ENCODE measurements around the gene MIX23. TPM values are rescaled to one million over a fixed set of nuclear protein-coding genes. Genes with fewer than 3 reads are reported as not detected.

Gene MIX23
- total and polyA plus RNA-seq, 2 of the 4 experiments (the other 2 are of a cell fraction): 10.0 to 26.7 TPM

DNA sequence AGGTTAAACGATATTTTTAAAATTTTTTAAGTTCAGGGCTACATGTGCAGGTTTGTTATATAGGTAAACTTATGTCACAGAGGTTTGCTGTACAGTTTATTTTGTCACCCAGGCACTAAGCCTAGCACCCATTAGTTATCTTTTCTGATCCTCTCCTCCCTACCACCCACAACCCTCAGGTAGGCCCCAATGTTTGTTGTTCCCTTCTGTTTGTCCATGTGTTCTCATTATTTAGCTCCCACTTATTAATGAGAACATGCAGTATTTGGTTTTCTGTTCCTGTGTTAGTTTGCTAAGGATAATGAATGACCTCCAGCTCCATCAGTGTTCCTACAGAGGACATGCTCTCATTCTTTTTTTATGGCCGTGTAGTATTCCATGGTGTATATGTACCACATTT, 15.9 kb upstream of the MIX23 start:
- TF ChIP-seq NFE2L2 (IDR thresholded peaks at IDR 0.05; ENCODE audit: low read depth, low read length) (no peak), MAZ (IDR thresholded peaks at IDR 0.05; ENCODE audit: borderline replicate concordance, low read depth, low read length) (no peak), MXI1 (IDR thresholded peaks at IDR 0.05; ENCODE audit: borderline replicate concordance, low read depth, low read length) (no peak), MAFK (IDR thresholded peaks at IDR 0.05; ENCODE audit: low read depth, low read length) (no peak), BHLHE40 (IDR thresholded peaks at IDR 0.05; ENCODE audit: low read depth, low read length) (no peak), RFX5 (IDR thresholded peaks at IDR 0.05; ENCODE audit: low read depth, low read length) (no peak), CEBPB (IDR thresholded peaks at IDR 0.05; ENCODE audit: low read depth, low read length) (no peak), RAD21 (IDR thresholded peaks at IDR 0.05; ENCODE audit: low read length) (no peak), RCOR1 (IDR thresholded peaks at IDR 0.05; ENCODE audit: insufficient replicate concordance, low read length) (no peak), CHD1 (IDR thresholded peaks at IDR 0.05; ENCODE audit: low read depth, low read length) (no peak), SMC3 (IDR thresholded peaks at IDR 0.05; ENCODE audit: low read depth, low read length) (no peak)
- TF ChIP-seq, protein P1, sequence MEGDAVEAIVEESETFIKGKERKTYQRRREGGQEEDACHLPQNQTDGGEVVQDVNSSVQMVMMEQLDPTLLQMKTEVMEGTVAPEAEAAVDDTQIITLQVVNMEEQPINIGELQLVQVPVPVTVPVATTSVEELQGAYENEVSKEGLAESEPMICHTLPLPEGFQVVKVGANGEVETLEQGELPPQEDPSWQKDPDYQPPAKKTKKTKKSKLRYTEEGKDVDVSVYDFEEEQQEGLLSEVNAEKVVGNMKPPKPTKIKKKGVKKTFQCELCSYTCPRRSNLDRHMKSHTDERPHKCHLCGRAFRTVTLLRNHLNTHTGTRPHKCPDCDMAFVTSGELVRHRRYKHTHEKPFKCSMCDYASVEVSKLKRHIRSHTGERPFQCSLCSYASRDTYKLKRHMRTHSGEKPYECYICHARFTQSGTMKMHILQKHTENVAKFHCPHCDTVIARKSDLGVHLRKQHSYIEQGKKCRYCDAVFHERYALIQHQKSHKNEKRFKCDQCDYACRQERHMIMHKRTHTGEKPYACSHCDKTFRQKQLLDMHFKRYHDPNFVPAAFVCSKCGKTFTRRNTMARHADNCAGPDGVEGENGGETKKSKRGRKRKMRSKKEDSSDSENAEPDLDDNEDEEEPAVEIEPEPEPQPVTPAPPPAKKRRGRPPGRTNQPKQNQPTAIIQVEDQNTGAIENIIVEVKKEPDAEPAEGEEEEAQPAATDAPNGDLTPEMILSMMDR (conservative IDR thresholded peaks at IDR 0.05; ENCODE audit: low read depth, low read length): no peak
- TF ChIP-seq, protein P2, sequence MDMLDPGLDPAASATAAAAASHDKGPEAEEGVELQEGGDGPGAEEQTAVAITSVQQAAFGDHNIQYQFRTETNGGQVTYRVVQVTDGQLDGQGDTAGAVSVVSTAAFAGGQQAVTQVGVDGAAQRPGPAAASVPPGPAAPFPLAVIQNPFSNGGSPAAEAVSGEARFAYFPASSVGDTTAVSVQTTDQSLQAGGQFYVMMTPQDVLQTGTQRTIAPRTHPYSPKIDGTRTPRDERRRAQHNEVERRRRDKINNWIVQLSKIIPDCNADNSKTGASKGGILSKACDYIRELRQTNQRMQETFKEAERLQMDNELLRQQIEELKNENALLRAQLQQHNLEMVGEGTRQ (IDR thresholded peaks at IDR 0.05; ENCODE audit: low read depth, low read length): no peak
- TF ChIP-seq, protein P3, sequence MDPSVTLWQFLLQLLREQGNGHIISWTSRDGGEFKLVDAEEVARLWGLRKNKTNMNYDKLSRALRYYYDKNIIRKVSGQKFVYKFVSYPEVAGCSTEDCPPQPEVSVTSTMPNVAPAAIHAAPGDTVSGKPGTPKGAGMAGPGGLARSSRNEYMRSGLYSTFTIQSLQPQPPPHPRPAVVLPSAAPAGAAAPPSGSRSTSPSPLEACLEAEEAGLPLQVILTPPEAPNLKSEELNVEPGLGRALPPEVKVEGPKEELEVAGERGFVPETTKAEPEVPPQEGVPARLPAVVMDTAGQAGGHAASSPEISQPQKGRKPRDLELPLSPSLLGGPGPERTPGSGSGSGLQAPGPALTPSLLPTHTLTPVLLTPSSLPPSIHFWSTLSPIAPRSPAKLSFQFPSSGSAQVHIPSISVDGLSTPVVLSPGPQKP (IDR thresholded peaks at IDR 0.05; ENCODE audit: borderline replicate concordance, low read depth, low read length): no peak
- Histone ChIP-seq H3K4me1 (ENCODE audit: control insufficient read depth, insufficient read depth, low read length) (peaks cover 4% of the 10 kb centered on the region), H3K79me1 (ENCODE audit: low read depth in 1 of 2, low read length in 2 of 2) (no peaks in the 10 kb centered on the region; a peak in 2 of 4 replicates), H2AFZ (replicated peaks; ENCODE audit: low read length, poor library complexity) (no peak overlapping the region), H4K20me1 (ENCODE audit: insufficient read depth, low read length) (no peaks in the 10 kb centered on the region), H3K27me3 (ENCODE audit: control insufficient read depth, insufficient read depth, low read length) (no peaks in the 10 kb centered on the region), H2BK15ac (ENCODE audit: low read depth, low read length) (no peak overlapping the region), H4K5ac (ENCODE audit: low read depth, low read length) (no peak overlapping the region), H2BK5ac (ENCODE audit: low read depth, low read length, poor library complexity, severe bottlenecking) (no peak overlapping the region), H3K56ac (ENCODE audit: extremely low read depth, insufficient read depth, low read length) (no peak overlapping the region), H3K36me3 (ENCODE audit: control insufficient read depth, insufficient read depth, low read length) (peaks cover 3% of the 10 kb centered on the region), H3K9me3 (ENCODE audit: control insufficient read depth, insufficient read depth, low read length) (no peaks in the 10 kb centered on the region), H3K14ac (replicated peaks; ENCODE audit: low read depth, low read length) (no peak overlapping the region), H3K23ac (ENCODE audit: low read depth, low read length) (no peak overlapping the region), H3K27ac (ENCODE audit: insufficient read depth, low read length) (no peak overlapping the region), H2AK5ac (ENCODE audit: low read depth, low read length) (no peak overlapping the region), H4K8ac (ENCODE audit: low read depth in 2 of 2, low read length in 2 of 2) (no peak overlapping the region), H3K9me1 (ENCODE audit: insufficient read depth, low read length) (no peaks in the 10 kb centered on the region), H3K4me3 (ENCODE audit: insufficient read depth, low read depth, low read length) (no peak overlapping the region), H3K18ac (ENCODE audit: low read depth, low read length) (no peak overlapping the region), H4K91ac (ENCODE audit: insufficient read depth, low read depth, low read length) (no peak overlapping the region), H2BK120ac (ENCODE audit: low read depth, low read length) (no peak overlapping the region), H3K4me2 (ENCODE audit: low read depth, low read length) (no peak overlapping the region), H2AK9ac (replicated peaks; ENCODE audit: low read depth, low read length, poor library complexity) (no peak overlapping the region), H2BK20ac (ENCODE audit: low read depth, low read length) (no peak overlapping the region), H3K4ac (ENCODE audit: low read depth, low read length) (no peak overlapping the region), H3K9ac (ENCODE audit: low read depth, low read length) (no peak overlapping the region)
- BruUV-seq (replicated peaks): no TSS peak
- DNase-seq (no peak), ATAC-seq (ENCODE audit: low read depth) (no peak)
- in situ Hi-C loops (cut with MboI; ENCODE audit: low sequenced_read_pairs) (loop anchor here (10.0 kb wide), 1 partner anchor 276 kb away; no protein-coding TSS in a partner anchor), intact Hi-C loops (cut with micrococcal nuclease) (no loop called here), dilution Hi-C loops (cut with HindIII; ENCODE audit: low sequenced_read_pairs, unreplicated experiment) (no loop called here)
- ChIA-PET POLR2A (ENCODE audit: unreplicated experiment) (no interaction called here), CTCF (no interaction called here)
- 100% methylated on average over 1 of the region's 2 CpGs; no CpG with 5 or more reads in 1 of the 2 experiments for WGBS, 2 experiments (ENCODE audit: extremely low coverage in 2 of 2, insufficient read length in 1 of 2)
